Endothelial cell of umbilical vein (primary cell): ENCODE data around the gene ANKRD31.

Experiments
- CTCF ChIP-seq, 2 donors: IDR thresholded peaks; 1 replicate in 1 of 2; 2 replicates in 1 of 2; pipeline ENCODE4 v1.5.1; 2011; ENCODE audit warnings: low read length in 2 of 2, mild to moderate bottlenecking in 2 of 2, moderate library complexity in 2 of 2, control low read depth in 1 of 2, inconsistent platforms in 1 of 2, low read depth in 1 of 2; ENCODE audit not compliant: insufficient read depth in 1 of 2; ENCODE audit errors: extremely low read depth in 1 of 2
- EZH2 ChIP-seq: IDR thresholded peaks from 2 replicates; pipeline ENCODE4 v1.6.1; 2012; ENCODE audit warnings: borderline replicate concordance, low read depth, mild to moderate bottlenecking, moderate library complexity, low read length, inconsistent platforms; ENCODE audit not compliant: severe bottlenecking
- GATA2 ChIP-seq: IDR thresholded peaks from 2 replicates; pipeline ENCODE4 v1.7.0; 2011; ENCODE audit warnings: low read depth, mild to moderate bottlenecking, moderate library complexity, mixed read lengths, low read length; ENCODE audit not compliant: insufficient read length, insufficient read depth
- JUN ChIP-seq: IDR thresholded peaks from 2 replicates; pipeline ENCODE4 v1.6.1; 2011; ENCODE audit warnings: borderline replicate concordance, low read depth; ENCODE audit not compliant: insufficient read length, insufficient read depth
- MAX ChIP-seq: IDR thresholded peaks from 2 replicates; pipeline ENCODE4 v1.6.1; 2011; ENCODE audit not compliant: insufficient read depth, insufficient read length
- POLR2A ChIP-seq: IDR thresholded peaks from 2 replicates; pipeline ENCODE4 v1.6.1; 2012; ENCODE audit warnings: low read depth, mild to moderate bottlenecking, control low read depth, low read length
- POLR2AphosphoS5 ChIP-seq: IDR thresholded peaks from 2 replicates; pipeline ENCODE4 v1.6.1; 2012; ENCODE audit warnings: low read depth, mild to moderate bottlenecking, control low read depth, low read length, moderate library complexity; ENCODE audit not compliant: insufficient read depth

- TF ChIP-seq POLR2A: no peak
- TF ChIP-seq POLR2AphosphoS5: no peak
- no peak for TF ChIP-seq CTCF (IDR thresholded peaks at IDR 0.05; ENCODE audit: extremely low read depth in 1 of 2, insufficient read depth in 1 of 2, low read depth in 1 of 2, low read length in 2 of 2)
- TF ChIP-seq JUN: no peak
- TF ChIP-seq EZH2: no peak
- no peak for TF ChIP-seq MAX
- TF ChIP-seq GATA2: no peak
Observed at GRCh38 chr5:75169516-75169915, 67.2 kb downstream of the ANKRD31 start.
